Endodermal cell (in vitro differentiated cells): ENCODE results near the gene ARFIP1. TPM values are rescaled to one million over a fixed set of nuclear protein-coding genes. Genes with fewer than 3 reads are reported as not detected.

Experiments used
- DNase-seq: peaks from one replicate; pipeline ENCODE4 v3.0.0-alpha.2; 2017
- H3K27ac ChIP-seq: 2 replicates; pipeline ENCODE4 v1.5.1; 2013; ENCODE audit warnings: mild to moderate bottlenecking, low read depth, low read length, moderate library complexity
- H3K27me3 ChIP-seq: 2 replicates; pipeline ENCODE4 v1.6.1; 2013; ENCODE audit warnings: mild to moderate bottlenecking, low read length, moderate library complexity; ENCODE audit not compliant: insufficient read depth, control insufficient read depth, poor library complexity, severe bottlenecking
- H3K36me3 ChIP-seq: 2 replicates; pipeline ENCODE4 v1.7.0; 2013; ENCODE audit warnings: mild to moderate bottlenecking, low read length, moderate library complexity; ENCODE audit not compliant: control insufficient read depth, insufficient read depth
- H3K4me1 ChIP-seq: one replicate; pipeline ENCODE4 v1.7.0; 2013; ENCODE audit warnings: low read length; ENCODE audit not compliant: control insufficient read depth, insufficient read depth
- H3K4me3 ChIP-seq: 2 replicates; pipeline ENCODE4 v1.5.1; 2013; ENCODE audit warnings: mild to moderate bottlenecking, low read length, moderate library complexity
- H3K9ac ChIP-seq: 2 replicates; pipeline ENCODE4 v1.6.1; 2013; ENCODE audit warnings: mild to moderate bottlenecking, low read length, moderate library complexity; ENCODE audit not compliant: poor library complexity, severe bottlenecking; ENCODE audit errors: extremely low read depth
- H3K9me3 ChIP-seq: 2 replicates; pipeline ENCODE4 v1.6.1; 2013; ENCODE audit warnings: mild to moderate bottlenecking, low read length, moderate library complexity; ENCODE audit not compliant: control insufficient read depth
- H3K27ac Mint-ChIP-seq: 2 replicates; pipeline ENCODE4 v1.8.0; 2020; ENCODE audit warnings: mixed read lengths
- H3K27me3 Mint-ChIP-seq: 2 replicates; pipeline ENCODE4 v1.8.0; 2021; ENCODE audit warnings: mild to moderate bottlenecking, mixed read lengths; ENCODE audit not compliant: insufficient read depth
- H3K36me3 Mint-ChIP-seq: 2 replicates; pipeline ENCODE4 v1.8.0; 2020; ENCODE audit warnings: low read depth, mixed read lengths
- H3K4me1 Mint-ChIP-seq: 2 replicates; pipeline ENCODE4 v1.8.0; 2020; ENCODE audit warnings: mixed read lengths
- H3K4me3 Mint-ChIP-seq: 2 replicates; pipeline ENCODE4 v1.8.0; 2020; ENCODE audit warnings: mild to moderate bottlenecking, moderate library complexity, mixed read lengths
- H3K9me3 Mint-ChIP-seq: 2 replicates; pipeline ENCODE4 v1.8.0; 2020; ENCODE audit warnings: mild to moderate bottlenecking, mixed read lengths
- CTCF ChIP-seq: fragments of 200-600 bp; sonication (generic); conservative IDR thresholded peaks from 2 replicates; pipeline ENCODE4 v1.5.0; 2021; ENCODE audit warnings: antibody characterized with exemption, mild to moderate bottlenecking
- WGBS, 2 experiments: methylation state at CpG; one replicate each; pipeline versions ENCODE4 v1.1.5 to v1.1.7; 2013; ENCODE audit warnings: missing lambda C conversion rate in 2 of 2, mixed read lengths in 1 of 2; ENCODE audit not compliant: insufficient coverage in 1 of 2, insufficient read length in 1 of 2; 5-methylcytosine and 5-hydroxymethylcytosine counted together
- total RNA-seq, 2 donors: library from RNA; stranded (reverse); fragmentation: NEBNext Ultra II Directional in 1 of 2; extraction: Animal tissue kit (Norgen Biotek cat#: 25700) in 1 of 2; gene quantifications; 2 replicates in 1 of 2; 3 replicates in 1 of 2; pipeline ENCODE4 v1.2.1, GENCODE V29; 2021

The ARFIP1 gene
- total RNA-seq, 2 donors from 2014 or later = 34.3 to 39.4 TPM

- no peak overlapping the region for H3K9ac ChIP-seq
- Mint-ChIP-seq H3K9me3 (no peaks in the 10 kb centered on the region), H3K4me1 (no peaks in the 10 kb centered on the region), H3K4me3 (no peak overlapping the region), H3K27ac (no peak overlapping the region), H3K36me3 (peaks cover 36% of the 10 kb centered on the region), H3K27me3 (no peaks in the 10 kb centered on the region)
- no peaks in the 10 kb centered on the region for H3K4me1 ChIP-seq
- no peak for DNase-seq
- H3K27ac ChIP-seq = no peak overlapping the region
- TF ChIP-seq CTCF = no peak
- H3K36me3 ChIP-seq = peaks cover 37% of the 10 kb centered on the region
- 91 to 93% methylated on average over 1 to 4 of the region's 4 CpGs for WGBS, 2 experiments
- H3K4me3 ChIP-seq = no peak overlapping the region
- H3K9me3 ChIP-seq = no peaks in the 10 kb centered on the region
- H3K27me3 ChIP-seq = no peaks in the 10 kb centered on the region
These were observed 130.1 kb downstream of the ARFIP1 start for GRCh38 chr4:152909901-152910300.

- Mint-ChIP-seq H3K27ac (no peak overlapping the region), H3K27me3 (no peaks in the 10 kb centered on the region), H3K9me3 (no peaks in the 10 kb centered on the region), H3K4me1 (no peaks in the 10 kb centered on the region), H3K36me3 (peaks cover 35% of the 10 kb centered on the region), H3K4me3 (no peak overlapping the region)
- WGBS, 2 experiments = 72 to 100% methylated on average over 1 to 3 of the region's 3 CpGs
- Histone ChIP-seq H3K4me3 (no peak overlapping the region), H3K36me3 (peaks cover 37% of the 10 kb centered on the region), H3K27me3 (no peaks in the 10 kb centered on the region), H3K9ac (no peak overlapping the region), H3K27ac (no peak overlapping the region), H3K4me1 (no peaks in the 10 kb centered on the region), H3K9me3 (peaks cover 3% of the 10 kb centered on the region)
- no peak for DNase-seq
- peak; percentile 22 for TF ChIP-seq CTCF
These were observed 130.8 kb downstream of the ARFIP1 start for GRCh38 chr4:152910521-152910920.

GRCh38 chr4:152917543-152918395, 138.0 kb downstream of the ARFIP1 start:
- Mint-ChIP-seq H3K27me3 (no peaks in the 10 kb centered on the region), H3K27ac (no peak overlapping the region), H3K36me3 (peaks cover 43% of the 10 kb centered on the region), H3K4me1 (no peaks in the 10 kb centered on the region), H3K4me3 (no peak overlapping the region), H3K9me3 (peaks cover 46% of the 10 kb centered on the region)
- Histone ChIP-seq H3K27ac (no peak overlapping the region), H3K9ac (no peak overlapping the region), H3K36me3 (peaks cover 6% of the 10 kb centered on the region), H3K4me3 (no peak overlapping the region), H3K27me3 (no peaks in the 10 kb centered on the region), H3K9me3 (peaks cover 54% of the 10 kb centered on the region), H3K4me1 (no peaks in the 10 kb centered on the region)
- DNase-seq = no peak
- no peak for TF ChIP-seq CTCF
- 96 to 100% methylated on average over 3 of the region's 3 CpGs for WGBS, 2 experiments
